HEK293 (cell line): ENCODE measurements around the gene IFNAR1.

Experiments used
- ZNF274 ChIP-seq, 2 experiments: fragments of 200-500 bp in 1 of 2; fragments of 450-650 bp in 1 of 2; sonication (Bioruptor generic) in 1 of 2; formaldehyde crosslinking in 1 of 2; IDR thresholded peaks; 2 replicates each; pipeline versions ENCODE4 v1.5.1 to v1.6.1; 2014 to 2016; ENCODE audit warnings: borderline replicate concordance in 1 of 2, inconsistent platforms in 1 of 2, low read length in 1 of 2, missing biosample characterization in 1 of 2, missing genetic modification characterization in 1 of 2
- TF ChIP-seq, protein P1 (sequence below): fragments of 450-650 bp; formaldehyde crosslinking; IDR thresholded peaks from 2 replicates; pipeline ENCODE4 v1.5.1; 2016; ENCODE audit warnings: missing biosample characterization, missing genetic modification characterization

DNA sequence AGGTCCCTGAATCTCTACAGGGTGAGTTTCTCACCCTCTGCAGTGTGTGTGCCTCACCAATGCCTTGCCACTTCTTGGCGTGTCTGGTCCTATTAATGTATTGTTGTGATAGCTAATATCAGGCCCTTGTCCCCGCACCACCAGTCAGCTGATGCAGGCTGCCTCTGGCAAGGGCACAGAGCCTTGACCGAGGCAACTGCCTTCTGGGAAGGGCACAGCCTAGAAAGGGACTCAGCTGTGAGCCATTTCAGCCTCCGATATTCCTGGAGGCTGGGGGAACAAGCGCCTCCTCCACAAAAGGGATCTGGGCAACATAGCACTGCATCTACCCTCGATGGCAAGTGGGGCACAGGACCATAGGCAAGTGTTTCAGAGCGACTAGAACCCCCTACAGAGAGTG, 31.6 kb upstream of the IFNAR1 start:
- TF ChIP-seq ZNF274 (IDR thresholded peaks at IDR 0.05; ENCODE audit: low read length) (no peak), ZNF274 (tag by site-specific recombination; IDR thresholded peaks at IDR 0.05; ENCODE audit: borderline replicate concordance) (no peak)
- TF ChIP-seq, protein P1, sequence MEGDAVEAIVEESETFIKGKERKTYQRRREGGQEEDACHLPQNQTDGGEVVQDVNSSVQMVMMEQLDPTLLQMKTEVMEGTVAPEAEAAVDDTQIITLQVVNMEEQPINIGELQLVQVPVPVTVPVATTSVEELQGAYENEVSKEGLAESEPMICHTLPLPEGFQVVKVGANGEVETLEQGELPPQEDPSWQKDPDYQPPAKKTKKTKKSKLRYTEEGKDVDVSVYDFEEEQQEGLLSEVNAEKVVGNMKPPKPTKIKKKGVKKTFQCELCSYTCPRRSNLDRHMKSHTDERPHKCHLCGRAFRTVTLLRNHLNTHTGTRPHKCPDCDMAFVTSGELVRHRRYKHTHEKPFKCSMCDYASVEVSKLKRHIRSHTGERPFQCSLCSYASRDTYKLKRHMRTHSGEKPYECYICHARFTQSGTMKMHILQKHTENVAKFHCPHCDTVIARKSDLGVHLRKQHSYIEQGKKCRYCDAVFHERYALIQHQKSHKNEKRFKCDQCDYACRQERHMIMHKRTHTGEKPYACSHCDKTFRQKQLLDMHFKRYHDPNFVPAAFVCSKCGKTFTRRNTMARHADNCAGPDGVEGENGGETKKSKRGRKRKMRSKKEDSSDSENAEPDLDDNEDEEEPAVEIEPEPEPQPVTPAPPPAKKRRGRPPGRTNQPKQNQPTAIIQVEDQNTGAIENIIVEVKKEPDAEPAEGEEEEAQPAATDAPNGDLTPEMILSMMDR, result no peak
